Measurements from ENCODE around the gene DMRTB1.

DNA sequence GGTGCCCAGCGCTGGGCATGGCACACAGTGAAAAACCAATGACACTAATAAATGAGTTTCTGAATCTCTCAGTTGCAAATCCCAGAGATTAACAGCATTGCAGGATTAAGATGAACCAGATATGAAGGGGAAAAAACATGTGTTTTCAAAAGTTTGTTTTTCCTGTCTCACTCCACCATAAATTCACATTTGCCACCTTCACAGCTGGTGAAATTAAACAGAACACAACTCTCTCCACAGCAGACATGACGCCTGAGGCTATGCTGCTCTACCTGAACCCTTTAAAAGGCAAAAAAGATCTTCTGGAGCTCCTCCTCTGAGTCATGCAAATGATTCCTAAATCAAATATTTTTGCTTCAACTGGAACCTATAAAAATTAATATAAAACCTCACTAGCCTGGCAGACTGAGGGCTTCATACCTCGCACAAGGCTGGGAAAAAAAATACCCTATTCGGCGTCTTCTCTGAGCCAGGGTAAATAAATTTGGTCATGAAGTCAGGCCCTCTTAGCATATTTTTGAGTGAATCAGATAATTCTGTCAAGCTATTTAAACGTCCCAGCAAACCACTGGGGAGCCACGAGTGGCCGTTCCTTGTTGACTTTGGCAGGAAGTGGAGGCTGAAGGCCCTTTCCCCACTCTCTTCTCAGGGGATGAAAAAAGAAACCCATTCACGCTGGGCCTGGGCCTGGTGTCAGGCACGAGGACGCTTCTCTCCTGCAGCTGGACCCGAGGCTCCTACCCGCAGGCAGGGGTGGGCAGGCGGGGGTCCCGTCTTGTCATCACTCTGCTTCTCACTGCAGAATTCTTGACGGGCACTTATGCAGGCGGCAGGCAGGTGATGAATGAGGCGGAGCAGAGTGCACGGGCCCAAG lies 53.0 kb downstream of the DMRTB1 start:
- TF ChIP-seq EZH2 (IDR thresholded peaks at IDR 0.05; ENCODE audit: insufficient read depth, poor library complexity, severe bottlenecking) (no peak), EZH2phosphoT487 (IDR thresholded peaks at IDR 0.05; ENCODE audit: insufficient read depth, low read depth) (no peak)
